ENCODE measurements around the gene ARHGAP35. TPM values are rescaled to one million over a fixed set of nuclear protein-coding genes. Genes with fewer than 3 reads are reported as not detected.
A peak's percentile ranks its signal among the peaks of the same experiment; 100 is the strongest.
"Not testable (repeated sequence)": the region's sequence is repeated elsewhere in the genome, so short reads cannot be mapped to it uniquely, and the experiment has no call there.

Gene ARHGAP35
- polyA plus RNA-seq, 3 donors from 2014 or later, result 1.5 to 6.9 (median 2.7) TPM

GRCh38 chr19:46866407-46867136, 5.8 kb downstream of the ARHGAP35 start:
- Mint-ChIP-seq H3K27me3 (ENCODE audit: low read depth in 3 of 3) (no peaks in the 10 kb centered on the region), H3K9me3 (no peaks in the 10 kb centered on the region), H3K4me3 (no peak overlapping the region), H3K4me1 (peaks cover 22 to 33% of the 10 kb centered on the region in 2 donors), H3K27ac (peak overlapping the region in 3 of 6 donors; percentile 4 to 65 (median 42)), H3K36me3 (no peaks in the 10 kb centered on the region)
- no peak for DNase-seq

- Mint-ChIP-seq H3K4me1 (peaks cover 22 to 33% of the 10 kb centered on the region in 2 donors), H3K4me3 (no peak overlapping the region)
- no peak for DNase-seq
These were observed 6.4 kb downstream of the ARHGAP35 start for GRCh38 chr19:46867170-46867569.

GRCh38 chr19:46868025-46868802, 7.4 kb downstream of the ARHGAP35 start:
- Mint-ChIP-seq H3K4me1 (peaks cover 22 to 33% of the 10 kb centered on the region in 2 donors), H3K9me3 (no peaks in the 10 kb centered on the region), H3K4me3 (no peak overlapping the region), H3K27ac (peak overlapping the region in 1 of 6 donors; percentile 1), H3K27me3 (ENCODE audit: low read depth in 3 of 3) (no peaks in the 10 kb centered on the region), H3K36me3 (no peaks in the 10 kb centered on the region)
- DNase-seq, result no peak

More at GRCh38 chr19:46867170-46867569, 6.4 kb downstream of the ARHGAP35 start:
- H3K27ac Mint-ChIP-seq, result peak overlapping the region in 4 of 6 donors; percentile 1 to 65 (median 30)
- no peaks in the 10 kb centered on the region for H3K27me3 Mint-ChIP-seq (ENCODE audit: low read depth in 3 of 3)
- no peaks in the 10 kb centered on the region for H3K36me3 Mint-ChIP-seq
- no peaks in the 10 kb centered on the region for H3K9me3 Mint-ChIP-seq

GRCh38 chr19:46871173-46871572, 10.4 kb downstream of the ARHGAP35 start:
- H3K27me3 Mint-ChIP-seq (ENCODE audit: low read depth in 3 of 3); H3K4me3 Mint-ChIP-seq: not testable (repeated sequence)

GRCh38 chr19:46872967-46873366, 12.2 kb downstream of the ARHGAP35 start:
- no peak for DNase-seq
- H3K36me3 Mint-ChIP-seq, result no peaks in the 10 kb centered on the region
- no peaks in the 10 kb centered on the region for H3K9me3 Mint-ChIP-seq
- no peaks in the 10 kb centered on the region for H3K27me3 Mint-ChIP-seq (ENCODE audit: low read depth in 3 of 3)
- H3K27ac Mint-ChIP-seq, result no peak overlapping the region
- H3K4me1 Mint-ChIP-seq, result peaks cover 11 to 23% of the 10 kb centered on the region in 2 donors
- H3K4me3 Mint-ChIP-seq, result no peak overlapping the region

More at GRCh38 chr19:46871173-46871572, 10.4 kb downstream of the ARHGAP35 start:
- H3K9me3 Mint-ChIP-seq, DNase-seq, H3K27ac Mint-ChIP-seq, H3K36me3 Mint-ChIP-seq: not testable (repeated sequence)
- peaks cover 23 to 39% of the 10 kb centered on the region in 2 donors for H3K4me1 Mint-ChIP-seq

GRCh38 chr19:46875234-46875633, 14.4 kb downstream of the ARHGAP35 start:
- Mint-ChIP-seq H3K27me3 (ENCODE audit: low read depth in 3 of 3) (no peaks in the 10 kb centered on the region), H3K4me1 (peaks cover 6 to 14% of the 10 kb centered on the region in 2 donors), H3K36me3 (no peaks in the 10 kb centered on the region), H3K4me3 (no peak overlapping the region), H3K27ac (peak overlapping the region in 1 of 6 donors; percentile 60), H3K9me3 (no peaks in the 10 kb centered on the region)
- no peak for DNase-seq

- peak overlapping the region in 2 of 6 donors; percentile 3 to 60 for H3K27ac Mint-ChIP-seq
- H3K9me3 Mint-ChIP-seq, result no peaks in the 10 kb centered on the region
- H3K36me3 Mint-ChIP-seq, result no peaks in the 10 kb centered on the region
- no peaks in the 10 kb centered on the region for H3K27me3 Mint-ChIP-seq (ENCODE audit: low read depth in 3 of 3)
- DNase-seq, result no peak
- no peak overlapping the region for H3K4me3 Mint-ChIP-seq
- peaks cover 6 to 14% of the 10 kb centered on the region in 2 donors for H3K4me1 Mint-ChIP-seq
These were observed 14.9 kb downstream of the ARHGAP35 start for GRCh38 chr19:46875657-46876056.

GRCh38 chr19:46878613-46879375, 18.0 kb downstream of the ARHGAP35 start:
- Mint-ChIP-seq H3K4me1 (peaks cover 8 to 14% of the 10 kb centered on the region in 2 donors), H3K4me3 (no peak overlapping the region), H3K27me3 (ENCODE audit: low read depth in 3 of 3) (no peaks in the 10 kb centered on the region), H3K9me3 (no peaks in the 10 kb centered on the region), H3K36me3 (no peaks in the 10 kb centered on the region), H3K27ac (no peak overlapping the region)
- DNase-seq, result no peak

GRCh38 chr19:46880431-46880830, 19.6 kb downstream of the ARHGAP35 start:
- H3K4me1 Mint-ChIP-seq, result peaks cover 8 to 10% of the 10 kb centered on the region in 2 donors
- H3K27ac Mint-ChIP-seq, result no peak overlapping the region
- no peaks in the 10 kb centered on the region for H3K9me3 Mint-ChIP-seq
- H3K4me3 Mint-ChIP-seq, result no peak overlapping the region
- DNase-seq, result no peak
- no peaks in the 10 kb centered on the region for H3K36me3 Mint-ChIP-seq
- no peaks in the 10 kb centered on the region for H3K27me3 Mint-ChIP-seq (ENCODE audit: low read depth in 3 of 3)

- H3K27ac Mint-ChIP-seq, result peak overlapping the region in 2 of 6 donors; percentile 12 to 40
- no peak overlapping the region for H3K4me3 Mint-ChIP-seq
- H3K9me3 Mint-ChIP-seq, result no peaks in the 10 kb centered on the region
- no peaks in the 10 kb centered on the region for H3K36me3 Mint-ChIP-seq
- H3K27me3 Mint-ChIP-seq (ENCODE audit: low read depth in 3 of 3), result no peaks in the 10 kb centered on the region
- no peak for DNase-seq
- H3K4me1 Mint-ChIP-seq, result peaks cover 5 to 8% of the 10 kb centered on the region in 2 donors
These were observed 20.3 kb downstream of the ARHGAP35 start for GRCh38 chr19:46881092-46881491.

- DNase-seq, result no peak
- H3K27ac Mint-ChIP-seq, result peak overlapping the region in 2 of 6 donors; percentile 35 to 44
- no peak overlapping the region for H3K4me3 Mint-ChIP-seq
- H3K4me1 Mint-ChIP-seq, result peaks cover 6 to 17% of the 10 kb centered on the region in 2 donors
- no peaks in the 10 kb centered on the region for H3K9me3 Mint-ChIP-seq
- no peaks in the 10 kb centered on the region for H3K36me3 Mint-ChIP-seq
- no peaks in the 10 kb centered on the region for H3K27me3 Mint-ChIP-seq (ENCODE audit: low read depth in 3 of 3)
These were observed 21.2 kb downstream of the ARHGAP35 start for GRCh38 chr19:46882034-46882433.

GRCh38 chr19:46882751-46883150, 22.0 kb downstream of the ARHGAP35 start:
- H3K4me3 Mint-ChIP-seq; DNase-seq; H3K27me3 Mint-ChIP-seq (ENCODE audit: low read depth in 3 of 3); H3K9me3 Mint-ChIP-seq; H3K36me3 Mint-ChIP-seq: not testable (repeated sequence)
- Mint-ChIP-seq H3K4me1 (peaks cover 10 to 23% of the 10 kb centered on the region in 2 donors), H3K27ac (peak overlapping the region in 1 of 6 donors; percentile 73)

- Mint-ChIP-seq H3K4me1 (peaks cover 18 to 32% of the 10 kb centered on the region in 2 donors), H3K4me3 (no peak overlapping the region), H3K9me3 (no peaks in the 10 kb centered on the region), H3K36me3 (no peaks in the 10 kb centered on the region), H3K27me3 (ENCODE audit: low read depth in 3 of 3) (no peaks in the 10 kb centered on the region), H3K27ac (peak overlapping the region in 1 of 6 donors; percentile 3)
- no peak for DNase-seq
These were observed 24.6 kb downstream of the ARHGAP35 start for GRCh38 chr19:46885411-46885810.
